ENCODE results near the gene COL23A1. TPM values are rescaled to one million over a fixed set of nuclear protein-coding genes. Genes with fewer than 3 reads are reported as not detected.
"Not testable (repeated sequence)": the region's sequence is repeated elsewhere in the genome, so short reads cannot be mapped to it uniquely, and the experiment has no call there.

The COL23A1 gene
- total and polyA plus RNA-seq, 2 donors: 0.87 to 0.90 TPM

- 89% methylated on average over 7 of the region's 7 CpGs for WGBS
- no peak overlapping the region for H3K27ac ChIP-seq (ENCODE audit: low read depth)
- no peak overlapping the region for H3K4me3 ChIP-seq (ENCODE audit: low read depth, low read length)
- DNase-seq (ENCODE audit: extremely low spot score): no peak
- H3K36me3 ChIP-seq (ENCODE audit: insufficient read depth): peaks cover 1% of the 10 kb centered on the region
- H3K4me1 ChIP-seq (ENCODE audit: insufficient read depth): no peaks in the 10 kb centered on the region
These were observed 356.0 kb downstream of the COL23A1 start for GRCh38 chr5:178234121-178234749.

DNA sequence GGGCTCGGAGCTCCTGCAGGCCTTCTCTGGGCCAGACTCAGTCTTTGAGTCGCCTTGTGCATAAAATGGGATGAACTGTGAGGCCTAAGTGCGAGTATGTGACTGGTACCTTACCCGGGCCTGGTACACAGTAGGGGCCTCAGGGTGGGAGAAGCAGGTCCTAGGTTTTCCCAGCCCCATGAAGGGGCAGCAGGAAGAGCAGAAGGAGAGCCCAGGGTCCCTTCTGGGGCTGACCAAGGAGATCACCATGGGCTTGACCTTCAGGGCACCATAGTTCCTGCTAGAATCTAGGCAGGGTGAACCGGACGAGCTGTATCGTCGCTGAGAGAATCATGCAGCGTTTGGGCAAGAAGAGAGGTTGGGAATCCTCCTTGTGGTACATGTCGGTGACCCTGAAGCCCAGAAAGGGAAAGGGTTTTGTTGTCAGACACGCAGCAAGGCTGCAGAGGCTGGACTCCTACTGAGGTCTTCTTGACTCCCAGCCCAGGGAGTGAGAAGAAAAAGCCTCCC lies 357.2 kb downstream of the COL23A1 start:
- H3K4me3 ChIP-seq (ENCODE audit: low read depth, low read length): peak overlapping the region; percentile 74
- no peaks in the 10 kb centered on the region for H3K4me1 ChIP-seq (ENCODE audit: insufficient read depth)
- H3K27ac ChIP-seq (ENCODE audit: low read depth): peak overlapping the region; percentile 94
- 68% methylated on average over 11 of the region's 11 CpGs for WGBS
- H3K36me3 ChIP-seq (ENCODE audit: insufficient read depth): peaks cover 1% of the 10 kb centered on the region
- DNase-seq (ENCODE audit: extremely low spot score): no peak

DNA sequence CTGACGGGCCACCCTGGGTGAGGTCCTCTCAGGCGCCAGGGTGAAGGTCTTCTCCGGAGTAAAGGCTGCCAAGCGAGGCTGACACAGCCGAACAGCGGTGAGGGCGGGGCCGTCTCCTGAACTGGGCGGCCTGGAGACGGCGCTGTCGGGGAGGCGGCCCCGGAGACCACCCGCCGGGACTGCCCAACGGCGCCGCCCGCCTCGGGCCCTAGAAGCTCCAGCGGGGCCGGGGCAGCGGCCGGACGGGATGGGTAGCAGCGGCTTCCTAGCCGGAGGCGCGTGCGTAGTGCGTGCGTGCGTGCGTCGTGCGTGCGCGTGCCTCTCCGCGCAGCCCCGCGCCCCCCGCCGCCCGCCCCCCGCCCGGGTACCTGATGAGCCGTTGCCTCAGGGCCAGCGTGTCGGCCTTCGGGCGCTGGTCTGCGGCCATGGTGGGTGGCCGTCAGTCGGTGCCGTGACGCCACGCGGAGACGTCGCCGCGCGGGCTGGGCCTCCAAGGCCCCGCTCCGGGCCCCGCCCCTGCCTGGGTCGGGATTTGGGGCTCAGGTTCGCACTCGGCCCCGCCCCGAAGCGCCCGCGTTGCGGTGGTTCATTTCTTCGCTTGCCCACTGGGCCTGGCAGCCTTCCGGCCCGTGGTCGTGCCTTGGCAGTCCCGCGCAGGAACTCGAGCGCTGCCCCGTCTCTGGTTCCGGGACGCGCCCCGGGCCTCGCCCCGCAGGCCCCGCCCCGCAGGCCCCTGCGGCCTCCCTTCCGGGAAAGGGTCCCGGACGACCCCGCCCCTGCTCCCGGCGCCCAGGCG lies 357.9 kb downstream of the COL23A1 start, which contains the start of gene PHYKPL:
Gene PHYKPL (minus strand): TSS at position 679 of the 796 bp plus-strand sequence. CDS start 252 bp downstream, at position 427.
- WGBS: under 1% methylated on average over 102 of the region's 102 CpGs
- peak within 1 kb of the TSS; percentile 74 for H3K4me3 ChIP-seq (ENCODE audit: low read depth, low read length)
- peak within 1 kb of the TSS; percentile 94 for H3K27ac ChIP-seq (ENCODE audit: low read depth)
- no peaks in the 10 kb centered on the region for H3K4me1 ChIP-seq (ENCODE audit: insufficient read depth)
- peak; percentile 15 for DNase-seq (ENCODE audit: extremely low spot score)
- peaks cover 1% of the 10 kb centered on the region for H3K36me3 ChIP-seq (ENCODE audit: insufficient read depth)

GRCh38 chr5:178231539-178232123 lies 358.6 kb downstream of the COL23A1 start:
- H3K4me1 ChIP-seq (ENCODE audit: insufficient read depth): no peaks in the 10 kb centered on the region
- 31% methylated on average over 21 of the region's 21 CpGs for whole genome bisulfite sequencing

DNA sequence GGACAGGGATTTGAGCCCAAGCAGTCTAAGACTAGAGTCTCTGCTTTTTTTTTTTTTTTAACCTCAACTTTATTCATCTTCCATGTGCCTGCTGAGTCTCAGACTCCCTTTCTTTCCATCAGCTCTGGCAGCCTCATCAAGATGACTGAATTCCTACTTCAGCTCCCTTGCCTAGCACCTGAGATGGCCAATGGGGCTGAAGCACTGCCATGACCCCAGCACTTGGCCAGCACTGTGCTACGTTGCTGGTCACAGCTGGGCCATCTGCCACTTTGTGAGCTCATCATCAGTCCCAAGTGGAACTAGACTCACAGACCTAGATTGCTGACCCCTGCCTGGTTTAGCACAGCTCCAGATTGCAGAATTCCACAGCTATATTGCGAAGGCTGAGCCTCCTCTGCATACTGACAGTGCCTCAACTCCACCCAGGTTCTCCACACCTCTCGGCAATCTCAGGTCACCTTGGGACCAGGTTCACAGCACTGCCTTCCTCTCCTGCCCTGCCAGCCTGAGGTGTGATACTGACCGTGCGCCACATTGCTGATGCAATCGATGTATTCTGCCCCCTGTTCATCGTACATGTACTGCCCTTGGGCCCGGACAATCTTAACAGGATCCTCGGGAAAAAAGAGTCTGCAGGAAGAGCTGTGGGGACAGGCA lies 359.2 kb downstream of the COL23A1 start:
- WGBS: 75% methylated on average over 9 of the region's 9 CpGs
- no peak for DNase-seq (ENCODE audit: extremely low spot score)
- Histone ChIP-seq H3K4me3 (ENCODE audit: low read depth, low read length) (no peak overlapping the region), H3K36me3 (ENCODE audit: insufficient read depth) (peaks cover 1% of the 10 kb centered on the region), H3K4me1 (ENCODE audit: insufficient read depth) (no peaks in the 10 kb centered on the region), H3K27ac (ENCODE audit: low read depth) (no peak overlapping the region)

More at GRCh38 chr5:178231539-178232123, 358.6 kb downstream of the COL23A1 start:
- peak overlapping the region; percentile 94 for H3K27ac ChIP-seq (ENCODE audit: low read depth)
- peaks cover 1% of the 10 kb centered on the region for H3K36me3 ChIP-seq (ENCODE audit: insufficient read depth)
- peak overlapping the region; percentile 74 for H3K4me3 ChIP-seq (ENCODE audit: low read depth, low read length)
- DNase-seq (ENCODE audit: extremely low spot score): no peak

- H3K27ac ChIP-seq (ENCODE audit: low read depth): no peak overlapping the region
- no peaks in the 10 kb centered on the region for H3K4me1 ChIP-seq (ENCODE audit: insufficient read depth)
- peaks cover 1% of the 10 kb centered on the region for H3K36me3 ChIP-seq (ENCODE audit: insufficient read depth)
- DNase-seq (ENCODE audit: extremely low spot score): no peak
- WGBS: 90% methylated on average over 10 of the region's 10 CpGs
- H3K4me3 ChIP-seq (ENCODE audit: low read depth, low read length): no peak overlapping the region
These were observed 360.3 kb downstream of the COL23A1 start for GRCh38 chr5:178229861-178230260.

DNA sequence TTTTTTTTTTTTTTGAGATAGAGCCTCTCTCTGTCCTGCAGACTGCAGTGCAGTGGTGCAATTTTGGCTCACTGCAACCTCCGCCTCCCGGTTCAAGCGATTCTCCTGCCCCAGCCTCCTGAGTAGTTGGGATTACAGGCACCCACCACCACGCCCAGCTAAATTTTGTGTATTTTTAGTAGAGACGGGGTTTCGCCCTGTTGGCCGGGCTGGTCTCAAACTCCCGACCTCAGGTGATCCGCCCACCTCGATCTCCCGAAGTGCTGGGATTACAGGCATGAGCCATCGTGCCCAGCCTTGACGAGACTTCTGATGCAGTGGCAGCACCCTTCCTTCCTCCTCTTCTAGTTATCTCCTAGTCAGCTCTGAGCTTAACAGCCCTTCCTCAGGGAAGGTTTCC lies 361.1 kb downstream of the COL23A1 start:
- DNase-seq (ENCODE audit: extremely low spot score); H3K27ac ChIP-seq (ENCODE audit: low read depth); H3K36me3 ChIP-seq (ENCODE audit: insufficient read depth); H3K4me1 ChIP-seq (ENCODE audit: insufficient read depth); H3K4me3 ChIP-seq (ENCODE audit: low read depth, low read length): not testable (repeated sequence)
- WGBS: 95% methylated on average over 13 of the region's 13 CpGs

GRCh38 chr5:178228609-178229008 lies 361.6 kb downstream of the COL23A1 start:
- 96% methylated on average over 11 of the region's 11 CpGs for WGBS

DNA sequence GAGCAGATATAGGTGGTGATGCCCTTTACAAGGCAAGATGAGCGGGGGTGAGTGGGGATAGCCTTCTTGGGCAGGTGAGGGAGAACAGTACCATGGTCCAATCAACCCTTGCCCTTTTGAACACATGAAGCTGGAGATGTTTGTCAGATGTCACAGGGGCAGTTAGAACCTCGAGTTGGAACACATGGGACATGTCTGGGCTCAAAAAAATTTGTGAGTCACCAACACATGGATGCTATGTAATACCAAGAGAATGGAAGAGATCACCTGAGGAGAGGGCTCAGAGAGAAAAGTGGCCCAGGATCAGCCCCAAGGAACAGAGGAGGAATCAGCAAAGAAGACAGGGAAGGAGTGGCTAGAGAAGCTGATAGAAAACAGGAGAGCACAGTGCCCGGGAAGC lies 362.3 kb downstream of the COL23A1 start:
- Histone ChIP-seq H3K4me3 (ENCODE audit: low read depth, low read length) (no peak overlapping the region), H3K27ac (ENCODE audit: low read depth) (no peak overlapping the region), H3K36me3 (ENCODE audit: insufficient read depth) (peaks cover 1% of the 10 kb centered on the region), H3K4me1 (ENCODE audit: insufficient read depth) (no peaks in the 10 kb centered on the region)
- WGBS: 89% methylated on average over 3 of the region's 3 CpGs
- no peak for DNase-seq (ENCODE audit: extremely low spot score)

More at GRCh38 chr5:178228609-178229008, 361.6 kb downstream of the COL23A1 start:
- Histone ChIP-seq H3K27ac (ENCODE audit: low read depth) (no peak overlapping the region), H3K4me1 (ENCODE audit: insufficient read depth) (no peaks in the 10 kb centered on the region), H3K36me3 (ENCODE audit: insufficient read depth) (peaks cover 1% of the 10 kb centered on the region), H3K4me3 (ENCODE audit: low read depth, low read length) (no peak overlapping the region)
- DNase-seq (ENCODE audit: extremely low spot score): no peak

DNA sequence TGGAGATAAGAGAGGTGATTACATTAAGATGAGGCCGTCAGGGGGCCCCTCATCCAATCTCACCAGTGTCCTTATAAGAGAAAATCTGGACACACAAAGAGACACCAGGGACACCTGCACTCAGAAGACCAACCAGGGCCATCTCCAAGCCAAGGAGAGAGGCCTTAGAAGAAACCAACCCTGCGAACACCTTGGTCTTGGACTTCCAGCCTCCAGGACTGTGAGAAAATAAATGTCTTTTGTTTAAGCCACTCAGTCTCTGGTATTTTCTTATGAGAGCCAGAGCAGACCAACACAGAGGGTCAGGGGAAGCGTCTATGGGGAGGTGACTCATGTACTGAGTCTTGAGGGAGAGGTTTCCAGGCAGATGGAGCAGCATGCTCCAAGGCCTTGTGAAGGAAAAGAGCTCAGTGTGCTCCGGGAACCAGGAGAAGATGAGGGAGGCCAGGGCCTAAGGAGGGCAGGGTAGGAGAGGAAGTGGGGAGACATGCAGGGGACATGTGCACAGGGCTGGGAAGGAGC lies 363.0 kb downstream of the COL23A1 start:
- H3K4me3 ChIP-seq (ENCODE audit: low read depth, low read length): no peak overlapping the region

DNA sequence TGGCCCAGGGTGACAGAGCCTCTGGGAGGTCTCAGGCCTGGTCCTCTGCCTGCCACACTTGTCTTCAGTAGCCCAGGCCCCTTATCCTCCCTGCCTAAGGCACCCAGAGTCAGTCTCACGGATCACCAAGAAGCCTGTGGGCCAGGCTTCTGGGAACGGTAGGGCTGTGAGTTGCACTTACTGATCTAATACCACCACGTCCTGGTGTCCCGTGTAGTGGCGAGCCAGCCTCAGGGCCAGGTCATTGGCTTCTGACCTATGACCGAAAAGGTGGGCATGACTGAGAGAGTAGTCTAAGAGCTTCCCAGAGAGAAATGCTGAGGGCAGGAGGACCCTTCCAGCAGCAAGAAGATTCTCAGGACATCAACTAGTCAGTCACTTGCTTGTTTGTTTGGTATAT lies 365.0 kb downstream of the COL23A1 start:
- Histone ChIP-seq H3K4me1 (ENCODE audit: insufficient read depth) (no peaks in the 10 kb centered on the region), H3K27ac (ENCODE audit: low read depth) (no peak overlapping the region), H3K4me3 (ENCODE audit: low read depth, low read length) (no peak overlapping the region), H3K36me3 (ENCODE audit: insufficient read depth) (no peaks in the 10 kb centered on the region)
- 91% methylated on average over 6 of the region's 6 CpGs for WGBS
- DNase-seq (ENCODE audit: extremely low spot score): no peak

More for the DNA sequence above, 363.0 kb downstream of the COL23A1 start:
- no peak for DNase-seq (ENCODE audit: extremely low spot score)
- Histone ChIP-seq H3K36me3 (ENCODE audit: insufficient read depth) (peaks cover 1% of the 10 kb centered on the region), H3K27ac (ENCODE audit: low read depth) (no peak overlapping the region), H3K4me1 (ENCODE audit: insufficient read depth) (no peaks in the 10 kb centered on the region)
- WGBS: 94% methylated on average over 4 of the region's 4 CpGs

DNA sequence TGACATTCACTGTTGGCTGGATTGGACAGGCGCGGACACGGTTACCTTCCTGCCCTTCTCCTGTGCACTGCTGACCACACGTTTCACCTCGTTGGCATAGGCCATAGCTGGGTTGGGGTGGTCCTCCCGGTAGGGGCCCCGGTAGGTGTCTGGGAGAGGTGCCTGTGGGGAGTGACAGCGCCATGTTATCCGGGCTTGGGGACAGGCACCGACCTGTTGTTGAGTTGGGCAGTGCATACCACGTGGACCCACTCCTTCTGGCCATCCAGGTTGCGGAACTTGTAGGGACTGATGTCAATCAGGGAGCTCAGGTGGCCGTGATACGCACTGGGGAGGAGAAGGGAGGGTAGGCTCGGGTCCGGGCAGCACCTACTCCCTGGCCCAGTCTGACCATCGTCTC lies 365.8 kb downstream of the COL23A1 start:
- 87% methylated on average over 17 of the region's 17 CpGs for WGBS
- Histone ChIP-seq H3K27ac (ENCODE audit: low read depth) (no peak overlapping the region), H3K36me3 (ENCODE audit: insufficient read depth) (no peaks in the 10 kb centered on the region), H3K4me1 (ENCODE audit: insufficient read depth) (no peaks in the 10 kb centered on the region), H3K4me3 (ENCODE audit: low read depth, low read length) (no peak overlapping the region)
- no peak for DNase-seq (ENCODE audit: extremely low spot score)

- 62% methylated on average over 13 of the region's 13 CpGs for WGBS
- no peak for DNase-seq (ENCODE audit: extremely low spot score)
- Histone ChIP-seq H3K4me3 (ENCODE audit: low read depth, low read length) (no peak overlapping the region), H3K36me3 (ENCODE audit: insufficient read depth) (no peaks in the 10 kb centered on the region), H3K27ac (ENCODE audit: low read depth) (no peak overlapping the region), H3K4me1 (ENCODE audit: insufficient read depth) (no peaks in the 10 kb centered on the region)
These were observed 366.3 kb downstream of the COL23A1 start for GRCh38 chr5:178223828-178224335.
